GM21723 (cell line): Measurements from ENCODE around the gene R3HDM1.

Experiments used
- ATAC-seq: cut with Tn5 transposase; IDR thresholded peaks from one replicate; pipeline ENCODE4 v1.9.1; 2021; ENCODE audit warnings: mild to moderate bottlenecking, moderate library complexity; ENCODE audit not compliant: unreplicated experiment

The R3HDM1 gene

GRCh38 chr2:135773917-135774316, 242.6 kb downstream of the R3HDM1 start:
- no peak for ATAC-seq
